GM23338 (cell line): ENCODE data around the gene POLQ. TPM values are rescaled to one million over a fixed set of nuclear protein-coding genes. Genes with fewer than 3 reads are reported as not detected.

ENCODE experiments used
- ATAC-seq: fragments of 200-7000 bp; cut with Tn5 transposase; 3 replicates; pipeline ENCODE4 v1.9.1; 2020
- DNase-seq: peaks from one replicate; pipeline ENCODE4 v3.0.0-alpha.2; 2015; ENCODE audit warnings: low spot score
- H2AFZ ChIP-seq: fragments of 200-600 bp; sonication (generic); 2 replicates; pipeline ENCODE4 v1.8.0; 2016; ENCODE audit warnings: antibody characterized with exemption, mild to moderate bottlenecking, moderate library complexity
- H3F3A ChIP-seq: fragments of 200-600 bp; sonication (generic); replicated peaks from 2 replicates; pipeline ENCODE4 v1.8.0; 2017; ENCODE audit warnings: antibody characterized with exemption, mixed run types, low read depth
- H3K27ac ChIP-seq: fragments of 200-600 bp; sonication (generic); 2 replicates; pipeline ENCODE4 v1.6.1; 2016; ENCODE audit warnings: low read depth
- H3K27me3 ChIP-seq: fragments of 200-600 bp; sonication (generic); 2 replicates; pipeline ENCODE4 v1.8.0; 2016; ENCODE audit warnings: mild to moderate bottlenecking, mixed run types, moderate library complexity; ENCODE audit not compliant: insufficient read depth
- H3K36me3 ChIP-seq: fragments of 200-600 bp; sonication (generic); 2 replicates; pipeline ENCODE4 v1.8.0; 2016; ENCODE audit warnings: mild to moderate bottlenecking; ENCODE audit not compliant: insufficient read depth
- H3K4me1 ChIP-seq: fragments of 200-600 bp; sonication (generic); 2 replicates; pipeline ENCODE4 v1.8.0; 2016; ENCODE audit warnings: mild to moderate bottlenecking, moderate library complexity; ENCODE audit not compliant: insufficient read depth
- H3K4me2 ChIP-seq: fragments of 200-600 bp; sonication (generic); 2 replicates; pipeline ENCODE4 v1.7.1; 2017; ENCODE audit warnings: mixed run types
- H3K4me3 ChIP-seq: fragments of 200-600 bp; sonication (generic); 2 replicates; pipeline ENCODE4 v1.6.1; 2016; ENCODE audit warnings: mixed run types
- H3K79me2 ChIP-seq: fragments of 200-600 bp; sonication (generic); replicated peaks from 2 replicates; pipeline ENCODE4 v1.8.0; 2017; ENCODE audit warnings: mild to moderate bottlenecking; ENCODE audit not compliant: insufficient read depth
- H3K9me2 ChIP-seq: fragments of 200-600 bp; sonication (generic); 2 replicates; pipeline ENCODE4 v1.8.0; 2017; ENCODE audit not compliant: insufficient read depth
- H4K20me1 ChIP-seq: fragments of 200-600 bp; sonication (generic); replicated peaks from 2 replicates; pipeline ENCODE4 v1.8.0; 2017; ENCODE audit warnings: mild to moderate bottlenecking; ENCODE audit not compliant: insufficient read depth
- H3K27ac Mint-ChIP-seq: 2 replicates; pipeline ENCODE4 v1.8.0; 2020; ENCODE audit warnings: inconsistent platforms, mild to moderate bottlenecking, moderate library complexity, mixed read lengths
- H3K27me3 Mint-ChIP-seq: 3 replicates; pipeline ENCODE4 v1.8.0; 2022; ENCODE audit warnings: low read depth, mild to moderate bottlenecking, moderate library complexity, mixed read lengths, inconsistent platforms; ENCODE audit not compliant: insufficient read depth, poor library complexity
- H3K36me3 Mint-ChIP-seq: 3 replicates; pipeline ENCODE4 v1.8.0; 2021; ENCODE audit warnings: low read depth, mild to moderate bottlenecking, inconsistent platforms, moderate library complexity, mixed read lengths
- H3K4me1 Mint-ChIP-seq: 3 replicates; pipeline ENCODE4 v1.8.0; 2020; ENCODE audit warnings: mild to moderate bottlenecking, inconsistent platforms, mixed read lengths
- H3K4me3 Mint-ChIP-seq: 3 replicates; pipeline ENCODE4 v1.8.0; 2021; ENCODE audit warnings: moderate library complexity, mild to moderate bottlenecking, inconsistent platforms, mixed read lengths
- H3K9me3 Mint-ChIP-seq: 3 replicates; pipeline ENCODE4 v1.8.0; 2020; ENCODE audit warnings: moderate library complexity, mild to moderate bottlenecking, inconsistent platforms, mixed read lengths
- CREB1 ChIP-seq: fragments of 250-450 bp; sonication (Bioruptor Pico); IDR thresholded peaks from 2 replicates; pipeline ENCODE4 v1.5.0; 2020; ENCODE audit warnings: low read depth, mild to moderate bottlenecking, moderate library complexity
- CTCF ChIP-seq, 2 experiments: fragments of 200-600 bp in 1 of 2; sonication (generic) in 1 of 2; conservative IDR thresholded peaks; 2 replicates each; pipeline versions ENCODE4 v1.5.1 to v1.6.1; 2016 to 2017; ENCODE audit warnings: antibody characterized with exemption in 2 of 2, low read depth in 2 of 2, mild to moderate bottlenecking in 2 of 2, moderate library complexity in 1 of 2
- ETS1 ChIP-seq: IDR thresholded peaks from 2 replicates; pipeline ENCODE4 v1.6.1; 2016; ENCODE audit warnings: antibody characterized with exemption
- EZH2 ChIP-seq: fragments of 200-600 bp; sonication (generic); IDR thresholded peaks from one replicate; pipeline ENCODE4 v1.8.0; 2017; ENCODE audit warnings: antibody characterized with exemption, mild to moderate bottlenecking, low read depth; ENCODE audit not compliant: unreplicated experiment
- EZH2phosphoT487 ChIP-seq: fragments of 200-600 bp; sonication (generic); IDR thresholded peaks from one replicate; pipeline ENCODE4 v1.8.1; 2018; ENCODE audit warnings: antibody characterized with exemption; ENCODE audit not compliant: unreplicated experiment
- JUNB ChIP-seq: IDR thresholded peaks from one replicate; pipeline ENCODE4 v1.6.1; 2016; ENCODE audit warnings: antibody characterized with exemption; ENCODE audit not compliant: unreplicated experiment
- NANOG ChIP-seq: IDR thresholded peaks from 2 replicates; pipeline ENCODE4 v1.6.1; 2016; ENCODE audit warnings: antibody characterized with exemption, borderline replicate concordance
- POLR2AphosphoS5 ChIP-seq: IDR thresholded peaks from 2 replicates; pipeline ENCODE4 v1.6.1; 2016; ENCODE audit warnings: antibody characterized with exemption, low read depth
- REST ChIP-seq: IDR thresholded peaks from one replicate; pipeline ENCODE4 v1.6.1; 2018; ENCODE audit warnings: antibody characterized with exemption; ENCODE audit not compliant: unreplicated experiment
- STAT1 ChIP-seq: IDR thresholded peaks from one replicate; pipeline ENCODE4 v1.6.1; 2016; ENCODE audit warnings: antibody characterized with exemption; ENCODE audit not compliant: unreplicated experiment
- ZNF114 ChIP-seq: fragments of 250-450 bp; sonication (Bioruptor Pico); IDR thresholded peaks from 2 replicates; pipeline ENCODE4 v1.5.0; 2020; ENCODE audit warnings: mild to moderate bottlenecking, moderate library complexity
- ZNF331 ChIP-seq: fragments of 250-450 bp; sonication (Bioruptor Pico); IDR thresholded peaks from 2 replicates; pipeline ENCODE4 v1.5.0; 2020; ENCODE audit warnings: low read depth, mild to moderate bottlenecking, moderate library complexity
- ZNF462 ChIP-seq: fragments of 250-450 bp; sonication (Bioruptor Pico); IDR thresholded peaks from 2 replicates; pipeline ENCODE4 v1.5.0; 2020; ENCODE audit warnings: mild to moderate bottlenecking, moderate library complexity
- polyA plus RNA-seq: library from polyadenylated mRNA; unstranded; fragments of >200 nt; fragmentation: Nextera tagmentation; extraction: Ambion mirVana; gene quantifications from 2 replicates; pipeline ENCODE4 v1.2.1, GENCODE V29; 2016
- total RNA-seq: library from RNA; depleted of rRNA; stranded (reverse); fragments of >200 nt; shearing (Covaris generic); gene quantifications from 2 replicates; pipeline ENCODE4 v1.2.3, GENCODE V29; 2014

Gene POLQ
- total and polyA plus RNA-seq, 2 experiments from 2014 or later, result 6.9 to 20.6 TPM

GRCh38 chr3:121515862-121516261 is 29.9 kb downstream of the POLQ start:
- Histone ChIP-seq H3K27me3 (no peaks in the 10 kb centered on the region), H3K9me2 (no peaks in the 10 kb centered on the region), H2AFZ (no peak overlapping the region), H3K36me3 (peaks cover 13% of the 10 kb centered on the region; the same call in 1 of the 2 replicates), H3K4me1 (no peaks in the 10 kb centered on the region), H3K79me2 (peaks cover 33% of the 10 kb centered on the region), H4K20me1 (0 out of 2 replicates have a peak, but pooled peaks cover 3% of the 10 kb centered on the region), H3K4me2 (no peak overlapping the region), H3F3A (no peaks in the 10 kb centered on the region), H3K4me3 (no peak overlapping the region), H3K27ac (peak overlapping the region; percentile 10; the same call in 1 of the 2 replicates)
- peaks cover 54% of the 10 kb centered on the region for H3K36me3 Mint-ChIP-seq
- no peak overlapping the region for H3K27ac Mint-ChIP-seq
- TF ChIP-seq JUNB (no peak), REST (no peak), POLR2AphosphoS5 (no peak), STAT1 (no peak), ZNF331 (CRISPR knock-in tag) (no peak), NANOG (no peak), EZH2phosphoT487 (no peak), CREB1 (CRISPR knock-in tag) (no peak), ZNF114 (no peak), ETS1 (no peak), EZH2 (no peak), ZNF462 (CRISPR knock-in tag) (no peak), CTCF (conservative IDR thresholded peaks at IDR 0.05; ENCODE audit: low read depth in 2 of 2) (no peak)
- DNase-seq, result no peak
- H3K27me3 Mint-ChIP-seq, result peaks cover 3% of the 10 kb centered on the region
- peaks cover 7% of the 10 kb centered on the region for H3K4me1 Mint-ChIP-seq
- no peaks in the 10 kb centered on the region for H3K9me3 Mint-ChIP-seq
- H3K4me3 Mint-ChIP-seq, result no peak overlapping the region
- no peak for ATAC-seq
